Erythroblast (primary cell): Measurements from ENCODE around the gene LPO.

ENCODE experiments used
- GATA1 ChIP-seq: IDR thresholded peaks from 2 replicates; pipeline ENCODE4 v1.6.1; 2011; ENCODE audit warnings: low read depth, mild to moderate bottlenecking, control low read depth, low read length, moderate library complexity
- POLR2A ChIP-seq: IDR thresholded peaks from 2 replicates; pipeline ENCODE4 v1.6.1; 2011; ENCODE audit warnings: mild to moderate bottlenecking, low read length

DNA sequence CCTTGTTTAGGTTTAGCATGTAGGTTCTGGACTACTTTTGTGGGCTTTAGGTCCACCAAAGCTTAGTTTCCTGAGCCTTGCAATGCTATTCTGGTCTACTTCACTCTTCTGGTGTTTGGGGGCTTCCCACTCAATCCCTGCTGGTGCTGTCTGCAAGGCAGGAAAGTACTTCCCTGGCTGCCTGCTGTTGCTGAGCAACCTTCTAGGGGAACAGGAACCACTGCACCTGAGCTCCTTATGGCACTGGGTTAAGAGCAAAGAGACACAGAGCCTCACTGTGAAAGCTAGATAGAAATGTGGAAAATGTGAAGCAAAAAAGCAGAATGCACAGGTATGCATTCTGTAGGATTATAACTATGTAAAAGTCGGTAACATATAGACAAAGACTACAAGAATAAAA lies 25.4 kb downstream of the LPO start:
- no peak for TF ChIP-seq POLR2A
- no peak for TF ChIP-seq GATA1
